Measurements from ENCODE around the gene COQ8A.
"Not testable (repeated sequence)": the region's sequence is repeated elsewhere in the genome, so short reads cannot be mapped to it uniquely, and the experiment has no call there.

Gene COQ8A

DNA sequence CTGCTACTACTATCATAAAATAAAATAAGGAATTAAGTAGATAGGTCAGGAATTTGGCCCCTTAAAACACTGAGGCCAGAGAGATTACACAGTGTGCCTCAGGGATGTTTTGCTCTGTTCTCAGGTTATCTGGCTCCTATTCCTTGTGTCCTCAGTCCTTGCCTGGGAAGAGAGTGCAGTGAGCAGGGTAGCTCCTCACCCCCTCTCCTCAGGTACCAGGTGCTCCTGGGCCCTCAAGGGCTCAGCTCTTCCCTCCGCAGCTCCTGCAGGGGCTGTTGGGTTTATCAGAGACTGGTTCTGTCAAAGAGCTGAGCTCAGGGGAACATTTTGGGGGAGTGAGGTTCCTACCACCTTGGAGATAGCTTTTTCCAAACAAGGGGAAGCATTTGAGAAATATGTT lies 20.1 kb upstream of the COQ8A start:
- in situ Hi-C loops (cut with MboI; ENCODE audit: low pct_unique_long_range_greater_than_20kb, low sequenced_read_pairs): no loop called here
- no peak for DNase-seq

DNA sequence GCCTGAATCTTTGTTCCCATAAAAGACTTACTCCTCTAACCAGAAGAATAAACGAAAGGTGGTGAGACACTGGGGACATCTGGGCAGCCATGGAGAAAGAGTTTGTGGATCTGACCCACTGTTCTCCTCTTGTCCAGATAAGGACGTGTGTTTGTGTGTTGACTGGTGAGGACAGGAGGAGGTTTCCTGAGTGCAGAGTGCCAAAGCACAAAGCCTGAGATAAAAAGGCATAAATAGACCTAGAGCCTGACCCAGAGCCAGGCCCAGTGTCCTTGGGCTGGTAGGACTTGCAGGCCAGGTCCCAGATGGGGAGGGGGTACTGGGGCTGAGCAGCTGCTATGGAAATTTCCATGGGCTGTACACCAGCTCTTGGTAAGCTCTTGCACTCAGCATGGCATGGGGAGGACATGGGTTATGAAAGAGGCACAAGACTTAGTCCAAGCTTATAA lies 19.6 kb upstream of the COQ8A start:
- DNase-seq: no peak
- in situ Hi-C loops (cut with MboI; ENCODE audit: low pct_unique_long_range_greater_than_20kb, low sequenced_read_pairs): no loop called here

DNA sequence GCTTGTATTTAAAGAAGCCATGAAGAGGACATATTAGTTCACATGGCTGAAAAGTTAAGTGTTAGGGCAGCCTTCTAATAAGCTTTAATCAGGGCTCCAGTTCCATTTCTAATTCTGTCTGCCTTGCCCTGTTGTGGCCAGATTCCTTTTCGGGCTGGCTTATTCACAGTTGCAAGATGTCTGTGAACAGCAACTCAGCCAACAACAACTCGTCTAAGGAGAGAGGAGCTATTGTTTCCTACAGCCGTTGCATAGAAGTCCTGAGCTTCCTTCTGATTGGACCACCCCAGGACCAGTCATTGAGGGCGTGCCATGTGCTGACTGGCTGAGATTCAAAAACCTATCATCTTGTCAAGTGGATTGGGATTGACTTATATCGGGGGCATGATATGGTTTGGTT lies 18.6 kb upstream of the COQ8A start:
- no peak for DNase-seq
- in situ Hi-C loops (cut with MboI; ENCODE audit: low pct_unique_long_range_greater_than_20kb, low sequenced_read_pairs): no loop called here

GRCh38 chr1:226929260-226930111 lies 10.6 kb upstream of the COQ8A start:
- in situ Hi-C loops (cut with MboI; ENCODE audit: low pct_unique_long_range_greater_than_20kb, low sequenced_read_pairs); DNase-seq: not testable (repeated sequence)

DNA sequence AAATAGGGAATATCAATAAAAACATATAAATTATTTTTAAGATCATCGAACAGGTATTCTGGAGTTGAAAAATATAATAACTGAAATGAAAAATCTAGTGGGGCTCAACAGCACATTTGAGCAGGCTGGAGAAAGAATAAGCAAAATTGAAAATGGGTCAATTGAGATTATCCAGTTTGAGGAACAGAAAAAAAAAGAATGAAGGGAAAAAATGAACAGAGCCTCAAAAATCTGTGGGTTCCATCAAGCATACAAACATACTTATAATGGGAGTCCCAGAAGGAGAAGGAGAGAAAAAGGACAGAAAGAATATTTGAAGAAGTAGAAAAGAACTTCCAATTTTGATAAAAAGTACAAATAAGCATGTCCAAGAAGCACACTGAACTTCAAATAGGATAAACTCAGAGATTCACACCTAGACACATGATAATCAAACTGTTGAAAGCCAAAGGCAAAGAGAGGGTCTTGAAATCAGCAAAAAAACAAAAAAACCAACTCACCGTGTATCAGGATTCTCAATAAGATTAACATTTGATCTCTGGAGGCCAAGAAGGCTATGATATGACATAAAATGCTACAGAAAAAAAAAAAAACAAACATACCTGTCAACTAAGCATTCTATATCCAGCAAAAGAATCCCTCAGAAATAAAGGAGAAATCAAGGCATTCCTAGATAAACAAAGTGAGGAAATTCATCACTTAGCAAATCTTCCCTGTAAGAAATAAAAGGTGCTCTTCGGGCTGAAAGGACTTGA lies 5.4 kb upstream of the COQ8A start:
- in situ Hi-C loops (cut with MboI; ENCODE audit: low pct_unique_long_range_greater_than_20kb, low sequenced_read_pairs): no loop called here
- no peak for DNase-seq

DNA sequence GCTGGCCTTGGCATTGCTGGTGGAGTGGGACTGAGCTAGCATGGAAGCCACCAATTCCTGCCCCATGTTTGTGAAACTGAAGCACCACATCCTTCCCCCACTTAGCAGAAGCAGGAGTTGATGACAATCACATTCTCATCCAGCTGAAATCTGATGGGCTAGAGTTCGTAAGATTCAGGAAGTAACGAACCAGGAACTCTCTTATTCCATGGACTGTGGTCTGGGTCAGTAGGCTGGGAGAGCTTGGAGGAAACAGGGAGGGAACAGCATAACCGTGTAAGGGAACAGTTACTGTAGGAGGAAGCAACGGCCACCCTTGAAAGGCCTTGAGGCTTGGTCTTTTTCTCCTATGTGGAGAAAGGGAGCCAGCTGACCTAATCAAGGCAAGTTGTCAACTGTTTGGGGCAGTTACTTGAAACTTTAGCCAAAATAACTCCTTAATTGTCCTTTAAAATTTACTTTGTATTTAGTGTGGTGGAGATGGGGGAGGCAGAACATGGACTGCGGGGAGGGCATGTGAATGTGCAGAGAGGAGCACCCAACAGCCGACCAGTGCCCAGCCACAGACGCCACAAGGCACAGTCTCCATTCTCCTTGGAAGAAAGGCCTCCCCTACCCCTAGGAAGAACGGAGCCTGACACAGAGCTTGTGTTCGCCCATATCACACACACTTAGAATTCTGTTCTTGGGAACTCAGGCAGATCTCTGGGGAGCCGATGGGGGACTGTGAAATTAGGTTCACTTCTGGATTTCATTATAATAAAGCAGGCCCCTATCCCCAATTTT lies 2.0 kb upstream of the COQ8A start:
- DNase-seq: peak; percentile 72
- in situ Hi-C loops (cut with MboI; ENCODE audit: low pct_unique_long_range_greater_than_20kb, low sequenced_read_pairs): no loop called here

DNA sequence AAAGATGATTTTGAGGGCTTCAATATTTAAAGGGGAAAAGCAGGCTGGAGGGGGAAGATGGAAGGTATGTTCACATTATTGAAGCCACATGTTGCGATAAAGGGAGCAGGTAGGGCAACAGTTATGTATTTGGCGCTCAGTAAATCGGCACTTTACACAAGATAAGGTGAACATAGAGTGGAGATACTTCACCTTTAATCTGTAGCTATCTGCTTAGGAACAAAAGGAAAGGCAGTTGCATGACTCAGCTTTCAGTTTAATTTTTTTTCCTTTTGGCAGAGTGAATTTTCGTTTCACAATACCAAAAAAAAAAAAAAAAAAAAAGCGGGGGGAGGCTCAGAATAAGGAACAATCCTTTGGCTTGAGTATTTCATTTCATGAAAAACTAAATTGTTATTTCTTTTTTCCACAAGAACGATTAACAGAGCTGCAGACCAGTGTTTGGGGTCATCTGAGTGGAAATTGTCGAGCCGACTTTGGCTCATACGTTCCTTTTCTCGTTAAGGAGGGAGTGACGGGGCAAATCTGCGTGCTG lies 1.1 kb upstream of the COQ8A start:
- in situ Hi-C loops (cut with MboI; ENCODE audit: low pct_unique_long_range_greater_than_20kb, low sequenced_read_pairs): no loop called here
- peak; percentile 84 for DNase-seq

GRCh38 chr1:226939438-226940028 lies 561 bp upstream of the COQ8A start:
- DNase-seq: peak; percentile 79
- in situ Hi-C loops (cut with MboI; ENCODE audit: low pct_unique_long_range_greater_than_20kb, low sequenced_read_pairs): no loop called here

- in situ Hi-C loops (cut with MboI; ENCODE audit: low pct_unique_long_range_greater_than_20kb, low sequenced_read_pairs): no loop called here
Observed at GRCh38 chr1:226940806-226941067, 643 bp downstream of the COQ8A start.

GRCh38 chr1:226942392-226942791 lies 2.3 kb downstream of the COQ8A start:
- in situ Hi-C loops (cut with MboI; ENCODE audit: low pct_unique_long_range_greater_than_20kb, low sequenced_read_pairs): no loop called here

More at GRCh38 chr1:226940806-226941067, 643 bp downstream of the COQ8A start:
- DNase-seq: no peak

DNA sequence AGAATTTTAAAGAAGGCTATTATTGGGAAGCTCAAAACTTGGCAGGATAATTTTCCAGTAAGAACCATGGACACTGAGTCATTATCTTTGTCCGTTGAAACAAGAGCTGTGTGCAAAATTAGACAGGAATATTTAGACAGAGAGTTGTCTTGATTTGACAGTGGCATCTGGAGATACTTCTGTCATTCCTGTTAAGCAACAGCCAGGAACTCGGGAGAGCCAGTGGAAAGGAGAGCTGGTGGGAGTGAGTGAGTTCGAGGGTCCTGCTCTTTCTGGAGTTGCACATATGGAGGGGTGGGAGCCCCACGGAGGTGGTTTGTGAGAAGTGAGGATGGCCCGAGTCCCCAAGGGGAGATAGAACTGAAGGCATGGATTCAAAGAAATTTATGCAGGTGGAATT lies 3.1 kb downstream of the COQ8A start:
- DNase-seq: no peak
- in situ Hi-C loops (cut with MboI; ENCODE audit: low pct_unique_long_range_greater_than_20kb, low sequenced_read_pairs): no loop called here

More at GRCh38 chr1:226942392-226942791, 2.3 kb downstream of the COQ8A start:
- DNase-seq: no peak

- DNase-seq: no peak
- in situ Hi-C loops (cut with MboI; ENCODE audit: low pct_unique_long_range_greater_than_20kb, low sequenced_read_pairs): no loop called here
Observed at GRCh38 chr1:226943927-226944326, 3.8 kb downstream of the COQ8A start.

DNA sequence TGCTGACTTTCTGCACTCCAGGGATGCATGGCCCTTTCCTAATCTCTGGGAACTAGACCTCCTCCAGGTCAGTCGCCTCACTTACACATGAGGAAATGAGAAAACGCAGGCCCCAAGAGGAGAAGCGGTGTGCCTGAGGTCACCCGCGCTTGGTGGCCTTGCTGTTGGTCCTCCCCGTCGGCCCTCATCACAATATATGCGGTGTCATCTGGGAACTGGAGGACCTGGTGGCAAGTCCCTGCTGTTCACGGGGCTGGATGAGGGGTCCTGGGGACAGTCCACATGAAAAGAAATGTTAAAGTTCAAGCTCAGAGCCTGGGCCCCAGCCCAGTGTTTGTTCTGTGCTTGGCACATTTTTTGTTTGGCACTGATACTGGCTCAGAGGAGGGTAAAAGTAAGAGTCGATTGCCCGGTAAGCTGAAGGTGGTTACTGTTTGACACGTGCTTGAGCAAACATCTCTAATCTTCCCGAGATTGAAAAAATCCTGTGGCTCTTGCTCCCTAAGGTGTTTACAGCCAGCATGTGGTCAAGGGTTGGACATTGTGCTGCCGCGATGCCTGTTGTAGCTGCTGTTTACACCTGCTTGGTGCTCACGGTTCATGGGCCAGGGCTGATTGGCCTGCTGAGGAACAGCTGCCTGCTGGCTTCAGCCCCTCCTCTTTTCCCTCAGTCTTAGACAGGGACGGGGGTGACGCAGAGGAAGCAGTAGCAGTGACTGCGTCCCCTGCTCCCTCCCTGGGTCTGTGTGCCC lies 5.2 kb downstream of the COQ8A start:
- in situ Hi-C loops (cut with MboI; ENCODE audit: low pct_unique_long_range_greater_than_20kb, low sequenced_read_pairs): no loop called here
- no peak for DNase-seq

DNA sequence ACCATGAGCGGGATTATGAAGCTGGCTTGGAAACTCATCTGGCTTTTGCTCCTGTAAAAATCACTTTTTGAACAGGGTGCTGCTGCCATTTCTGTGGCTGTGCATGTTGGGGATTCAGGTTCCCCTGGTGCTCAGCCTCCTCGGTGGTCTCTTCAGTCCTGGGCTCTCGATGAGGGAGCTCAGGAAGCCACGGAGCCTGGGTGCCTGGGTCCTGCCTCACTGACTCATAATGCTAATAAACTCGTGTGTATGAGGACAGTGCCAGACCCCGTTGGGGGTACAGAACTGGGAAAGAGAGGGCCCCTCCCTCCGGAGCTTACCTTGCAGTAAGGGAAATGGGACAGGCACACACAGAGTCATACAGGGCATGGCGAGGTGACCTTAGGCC lies 5.8 kb downstream of the COQ8A start:
- no peak for DNase-seq
- in situ Hi-C loops (cut with MboI; ENCODE audit: low pct_unique_long_range_greater_than_20kb, low sequenced_read_pairs): no loop called here

- no peak for DNase-seq
- in situ Hi-C loops (cut with MboI; ENCODE audit: low pct_unique_long_range_greater_than_20kb, low sequenced_read_pairs): no loop called here
Observed at GRCh38 chr1:226946285-226946684, 6.2 kb downstream of the COQ8A start.

GRCh38 chr1:226946841-226947240 lies 6.7 kb downstream of the COQ8A start:
- in situ Hi-C loops (cut with MboI; ENCODE audit: low pct_unique_long_range_greater_than_20kb, low sequenced_read_pairs): no loop called here
- DNase-seq: no peak

DNA sequence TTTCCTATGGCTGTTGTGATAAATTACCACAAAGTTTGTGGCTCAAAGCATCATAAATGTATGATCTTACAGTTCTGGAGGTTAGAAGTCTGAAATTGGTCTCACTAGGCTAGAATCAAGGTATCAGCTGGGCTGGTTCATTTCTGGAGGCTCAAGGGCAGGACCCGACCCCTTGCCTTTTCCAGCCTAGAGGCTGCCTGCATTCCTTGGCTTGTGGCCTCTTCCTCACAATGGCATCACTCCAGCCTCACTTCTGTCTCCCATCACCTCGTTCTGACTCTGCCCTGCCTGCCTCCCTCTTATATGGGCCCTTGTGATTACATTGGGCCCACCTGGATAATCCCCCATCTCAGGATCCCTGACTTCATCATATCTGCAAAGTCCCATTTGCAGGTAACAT lies 8.0 kb downstream of the COQ8A start:
- no peak for DNase-seq
- in situ Hi-C loops (cut with MboI; ENCODE audit: low pct_unique_long_range_greater_than_20kb, low sequenced_read_pairs): no loop called here

DNA sequence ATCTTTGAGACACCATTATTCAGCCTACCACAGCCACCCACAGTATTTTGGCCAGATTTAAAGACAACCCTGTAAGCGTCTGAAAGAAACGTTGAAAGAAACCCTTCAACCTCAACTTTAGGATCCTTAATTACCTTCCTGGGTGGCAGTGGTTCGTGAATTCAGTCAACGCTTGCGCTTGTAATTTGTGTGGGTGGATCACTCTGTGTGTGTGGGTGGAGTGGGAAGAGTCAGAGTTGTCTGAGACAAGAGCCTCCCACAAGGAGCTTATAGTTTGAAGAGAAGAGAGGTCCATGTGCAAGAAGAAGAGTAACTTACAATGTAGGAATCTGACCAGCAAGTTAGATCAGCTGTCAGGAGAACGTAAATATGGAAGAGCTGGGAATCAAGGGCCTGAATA lies 8.4 kb downstream of the COQ8A start:
- in situ Hi-C loops (cut with MboI; ENCODE audit: low pct_unique_long_range_greater_than_20kb, low sequenced_read_pairs): no loop called here

DNA sequence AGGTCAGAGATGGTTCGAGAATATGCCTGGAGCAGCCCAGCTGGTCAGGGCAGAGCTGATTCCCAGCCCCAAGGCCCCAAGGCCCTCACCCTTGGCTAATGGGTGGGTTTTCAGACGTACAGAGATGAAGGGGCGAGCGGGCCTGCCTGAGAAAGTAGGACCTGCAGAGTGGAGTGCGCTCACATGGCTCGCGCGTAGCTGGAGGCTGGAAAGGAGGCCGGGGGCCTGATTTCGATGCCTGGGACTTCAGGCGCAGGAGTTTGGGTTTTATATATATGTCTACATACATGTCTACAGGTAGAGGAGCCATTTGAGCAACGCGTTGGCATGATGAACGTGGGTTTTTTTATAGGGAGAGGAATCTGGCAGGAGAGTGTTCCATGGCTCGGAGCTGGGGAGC lies 8.9 kb downstream of the COQ8A start:
- in situ Hi-C loops (cut with MboI; ENCODE audit: low pct_unique_long_range_greater_than_20kb, low sequenced_read_pairs): no loop called here
- no peak for DNase-seq

More for the DNA sequence above, 8.4 kb downstream of the COQ8A start:
- DNase-seq: no peak
